HUES48 (cell line): ENCODE measurements around the gene ACAP2.
"Not testable (repeated sequence)": the region's sequence is repeated elsewhere in the genome, so short reads cannot be mapped to it uniquely, and the experiment has no call there.

ENCODE experiments used
- H3K27ac ChIP-seq: one replicate; pipeline ENCODE4 v1.7.0; 2013; ENCODE audit warnings: low read depth, low read length, inconsistent platforms
- H3K27me3 ChIP-seq: 2 replicates; pipeline ENCODE4 v1.6.1; 2013; ENCODE audit warnings: mild to moderate bottlenecking, low read length; ENCODE audit not compliant: control insufficient read depth, insufficient read depth
- H3K36me3 ChIP-seq: 2 replicates; pipeline ENCODE4 v1.6.1; 2013; ENCODE audit warnings: low read length; ENCODE audit not compliant: control insufficient read depth, insufficient read depth
- H3K4me1 ChIP-seq: 2 replicates; pipeline ENCODE4 v1.6.1; 2013; ENCODE audit warnings: mild to moderate bottlenecking, low read length; ENCODE audit not compliant: control insufficient read depth, insufficient read depth
- H3K4me3 ChIP-seq: 2 replicates; pipeline ENCODE4 v1.5.1; 2013; ENCODE audit warnings: mild to moderate bottlenecking, low read depth, low read length
- H3K9ac ChIP-seq: 2 replicates; pipeline ENCODE4 v1.6.1; 2013; ENCODE audit warnings: mild to moderate bottlenecking, low read depth, low read length, moderate library complexity
- H3K9me3 ChIP-seq: 2 replicates; pipeline ENCODE4 v1.6.1; 2013; ENCODE audit warnings: low read length; ENCODE audit not compliant: control insufficient read depth, insufficient read depth

ACAP2 gene

GRCh38 chr3:195386739-195387138, 56.1 kb downstream of the ACAP2 start:
- Histone ChIP-seq H3K27me3 (no peaks in the 10 kb centered on the region), H3K27ac (no peak overlapping the region), H3K4me3 (no peak overlapping the region)

GRCh38 chr3:195385526-195385925, 57.3 kb downstream of the ACAP2 start:
- H3K4me1 ChIP-seq: peaks cover 40% of the 10 kb centered on the region
- H3K27me3 ChIP-seq: no peaks in the 10 kb centered on the region
- H3K4me3 ChIP-seq: peak overlapping the region; percentile 21; the same call in 1 of the 2 replicates
- no peaks in the 10 kb centered on the region for H3K36me3 ChIP-seq
- no peaks in the 10 kb centered on the region for H3K9me3 ChIP-seq
- no peak overlapping the region for H3K9ac ChIP-seq
- peak overlapping the region; percentile 36 for H3K27ac ChIP-seq

More at GRCh38 chr3:195386739-195387138, 56.1 kb downstream of the ACAP2 start:
- Histone ChIP-seq H3K4me1 (peaks cover 29% of the 10 kb centered on the region), H3K9me3 (no peaks in the 10 kb centered on the region), H3K36me3 (no peaks in the 10 kb centered on the region), H3K9ac (no peak overlapping the region)

DNA sequence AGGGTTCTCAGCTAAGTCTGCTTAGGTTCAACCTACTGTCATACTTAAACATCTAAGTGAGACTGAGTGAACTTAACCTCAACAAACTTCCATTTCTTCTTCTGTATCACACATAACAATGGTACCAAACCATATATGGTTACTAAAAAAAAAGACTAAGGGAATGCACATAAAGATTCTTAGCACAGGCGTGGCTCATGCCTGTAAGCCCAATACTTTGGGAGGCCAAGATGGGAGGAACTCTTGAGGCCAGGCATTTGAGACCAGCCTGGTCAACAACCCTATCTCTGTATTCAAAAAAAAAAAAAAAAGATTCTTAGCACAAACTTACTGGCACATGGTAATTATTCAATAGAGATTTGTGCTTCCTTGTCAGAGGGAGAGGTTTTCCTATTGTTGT, 57.9 kb downstream of the ACAP2 start:
- no peaks in the 10 kb centered on the region for H3K36me3 ChIP-seq
- no peaks in the 10 kb centered on the region for H3K27me3 ChIP-seq
- H3K4me1 ChIP-seq: peaks cover 40% of the 10 kb centered on the region
- H3K27ac ChIP-seq: peak overlapping the region; percentile 36
- H3K4me3 ChIP-seq: peak overlapping the region; percentile 21; the same call in 1 of the 2 replicates
- H3K9ac ChIP-seq: no peak overlapping the region
- no peaks in the 10 kb centered on the region for H3K9me3 ChIP-seq

DNA sequence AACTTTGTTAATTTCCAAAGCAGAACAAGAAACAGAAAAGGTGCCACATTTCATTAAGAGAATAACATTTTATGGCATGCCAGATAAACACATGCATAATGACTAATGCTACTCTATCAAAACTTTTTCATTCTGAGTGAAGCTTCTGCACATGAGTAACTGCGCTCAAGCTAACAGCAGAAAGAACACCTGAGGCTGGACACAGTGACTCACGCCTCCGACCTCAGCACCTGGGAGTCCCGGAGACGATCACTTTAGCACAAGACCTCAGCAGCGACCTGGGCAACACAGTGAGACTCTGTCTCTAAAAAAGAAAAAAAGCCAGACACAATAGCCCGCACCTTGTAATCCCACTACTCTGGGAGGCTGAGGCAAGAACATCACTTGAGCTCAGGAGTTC, 70.6 kb downstream of the ACAP2 start:
- H3K9ac ChIP-seq: no peak overlapping the region
- H3K27ac ChIP-seq: no peak overlapping the region
- no peak overlapping the region for H3K4me3 ChIP-seq
- no peaks in the 10 kb centered on the region for H3K9me3 ChIP-seq
- 0 out of 2 replicates have a peak, but pooled peaks cover 5% of the 10 kb centered on the region for H3K36me3 ChIP-seq
- no peaks in the 10 kb centered on the region for H3K4me1 ChIP-seq
- H3K27me3 ChIP-seq: no peaks in the 10 kb centered on the region

DNA sequence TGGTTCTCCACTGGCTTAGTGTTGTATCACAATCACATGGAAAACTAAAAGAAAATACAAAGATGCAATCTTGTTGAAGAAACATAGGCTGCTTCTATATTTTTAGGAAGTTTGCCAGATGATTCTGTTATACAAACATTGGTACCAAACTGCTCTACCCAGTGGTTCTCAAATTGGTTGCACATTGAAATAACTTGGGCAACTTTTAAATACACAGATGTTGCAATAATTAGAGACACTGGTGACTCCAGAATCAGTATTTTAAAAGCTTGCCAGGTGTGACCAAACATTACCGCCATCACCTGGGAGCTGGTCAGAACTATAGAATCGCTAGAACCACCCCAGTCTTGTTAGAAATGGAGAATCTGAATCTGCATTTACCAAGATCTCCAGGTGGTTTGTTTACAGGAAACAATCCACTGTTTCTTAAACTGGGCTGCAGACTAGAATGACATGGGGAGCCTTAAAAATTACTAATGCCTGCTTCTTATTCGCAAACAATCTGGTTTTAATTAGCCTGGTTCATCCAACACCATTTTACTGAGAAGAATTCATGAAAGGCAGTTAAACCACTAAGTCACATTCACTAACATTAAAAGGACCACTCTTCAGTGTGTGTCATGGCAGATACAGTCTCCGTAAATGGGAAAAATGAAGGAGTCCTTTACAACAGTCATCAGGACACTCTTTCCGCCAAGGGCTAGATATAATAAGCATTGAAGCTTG, 76.5 kb downstream of the ACAP2 start:
- Histone ChIP-seq H3K9ac (no peak overlapping the region), H3K27ac (no peak overlapping the region), H3K4me3 (no peak overlapping the region), H3K27me3 (no peaks in the 10 kb centered on the region), H3K4me1 (no peaks in the 10 kb centered on the region), H3K9me3 (no peaks in the 10 kb centered on the region), H3K36me3 (0 out of 2 replicates have a peak, but pooled peaks cover 5% of the 10 kb centered on the region)

DNA sequence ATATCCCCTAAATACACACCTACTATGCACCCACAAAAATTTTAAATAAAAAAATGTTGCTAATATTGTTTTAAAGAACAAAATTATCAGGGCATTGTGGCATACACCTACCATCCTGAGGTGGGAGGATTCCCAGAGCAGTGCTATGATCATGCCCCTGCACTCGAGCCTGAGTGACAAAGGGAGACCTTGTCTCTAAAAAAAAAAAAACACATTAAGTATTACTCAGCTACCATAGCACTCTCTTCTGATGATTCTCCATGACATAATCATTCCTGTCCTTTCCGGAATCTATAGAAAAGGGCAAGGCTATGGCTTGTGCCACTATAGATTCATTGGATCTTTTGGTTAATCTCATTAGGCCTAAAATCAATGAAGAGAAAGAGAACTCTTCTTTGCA, 77.4 kb downstream of the ACAP2 start:
- Histone ChIP-seq H3K27me3 (no peaks in the 10 kb centered on the region), H3K27ac (no peak overlapping the region), H3K4me3 (no peak overlapping the region), H3K9ac (no peak overlapping the region), H3K9me3 (no peaks in the 10 kb centered on the region), H3K36me3 (0 out of 2 replicates have a peak, but pooled peaks cover 5% of the 10 kb centered on the region), H3K4me1 (no peaks in the 10 kb centered on the region)

- not testable (repeated sequence) for H3K36me3 ChIP-seq, H3K27me3 ChIP-seq, H3K27ac ChIP-seq, H3K4me3 ChIP-seq, H3K9me3 ChIP-seq, H3K9ac ChIP-seq
- H3K4me1 ChIP-seq: peaks cover 13% of the 10 kb centered on the region
These were observed 85.0 kb downstream of the ACAP2 start for GRCh38 chr3:195357797-195358196.

GRCh38 chr3:195356151-195357086, 86.4 kb downstream of the ACAP2 start:
- Histone ChIP-seq H3K4me1 (peaks cover 13% of the 10 kb centered on the region), H3K4me3 (no peak overlapping the region), H3K27ac (no peak overlapping the region), H3K27me3 (no peaks in the 10 kb centered on the region), H3K9me3 (no peaks in the 10 kb centered on the region; the same call in 1 of the 2 replicates), H3K36me3 (no peaks in the 10 kb centered on the region), H3K9ac (no peak overlapping the region)

DNA sequence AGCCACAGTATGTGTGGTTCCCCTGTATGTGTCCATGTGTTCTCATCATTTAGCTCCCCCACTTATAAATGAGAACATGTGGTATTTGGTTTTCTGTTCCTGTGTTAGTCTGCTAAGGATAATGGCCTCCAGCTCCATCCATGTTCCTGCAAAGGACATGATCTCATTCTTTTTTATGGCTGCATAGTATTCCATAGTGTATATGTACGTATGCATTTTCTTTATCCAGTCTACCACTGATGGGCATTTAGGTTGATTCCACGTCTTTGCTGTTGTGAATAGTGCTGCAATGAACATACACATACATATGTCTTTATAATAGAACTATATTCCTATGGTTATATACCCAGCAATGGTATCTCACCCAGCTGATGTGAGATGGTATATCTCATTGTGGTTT, 88.8 kb downstream of the ACAP2 start:
- H3K27me3 ChIP-seq, H3K36me3 ChIP-seq, H3K4me3 ChIP-seq, H3K9me3 ChIP-seq, H3K9ac ChIP-seq, H3K27ac ChIP-seq: not testable (repeated sequence)
- peaks cover 13% of the 10 kb centered on the region for H3K4me1 ChIP-seq

- Histone ChIP-seq H3K9ac (no peak overlapping the region), H3K27ac (no peak overlapping the region), H3K4me1 (peaks cover 13% of the 10 kb centered on the region), H3K27me3 (no peaks in the 10 kb centered on the region), H3K9me3 (no peaks in the 10 kb centered on the region), H3K36me3 (no peaks in the 10 kb centered on the region), H3K4me3 (no peak overlapping the region)
These were observed 89.8 kb downstream of the ACAP2 start for GRCh38 chr3:195352895-195353488.
